HG03196 (cell line): Measurements from ENCODE around the gene GARIN5A.
"Not testable (repeated sequence)": the region's sequence is repeated elsewhere in the genome, so short reads cannot be mapped to it uniquely, and the experiment has no call there.

ENCODE experiments used
- ATAC-seq: cut with Tn5 transposase; IDR thresholded peaks from one replicate; pipeline ENCODE4 v1.9.1; 2021; ENCODE audit not compliant: unreplicated experiment

Gene GARIN5A

DNA sequence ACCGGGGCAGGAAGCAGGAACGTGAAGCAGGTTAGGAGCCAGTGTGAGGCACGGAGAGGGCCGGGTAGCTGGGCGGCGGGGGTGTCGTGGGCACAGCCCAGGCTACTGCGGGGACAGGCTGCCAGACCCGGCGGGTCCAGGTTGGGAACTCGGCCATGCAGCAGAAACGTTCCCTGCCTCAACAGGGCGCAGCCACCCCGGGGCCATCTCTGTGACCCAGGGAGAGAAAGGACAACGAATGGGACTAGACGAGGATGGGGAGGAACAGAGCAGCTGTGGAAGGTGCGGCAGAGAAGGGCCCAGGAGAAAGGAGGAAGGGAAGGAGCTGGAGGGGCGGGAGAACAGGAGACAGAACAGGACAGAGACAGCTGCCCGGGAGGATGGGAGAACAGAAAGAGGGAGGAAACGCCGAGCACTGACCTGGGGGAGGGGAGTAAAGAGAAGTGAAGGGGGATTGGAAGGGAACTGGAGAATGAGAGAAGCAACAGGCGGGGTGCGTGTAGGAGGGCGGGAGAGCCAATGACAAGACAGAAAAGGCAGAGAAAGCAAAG lies 12.9 kb upstream of the GARIN5A start:
- ATAC-seq = no peak

DNA sequence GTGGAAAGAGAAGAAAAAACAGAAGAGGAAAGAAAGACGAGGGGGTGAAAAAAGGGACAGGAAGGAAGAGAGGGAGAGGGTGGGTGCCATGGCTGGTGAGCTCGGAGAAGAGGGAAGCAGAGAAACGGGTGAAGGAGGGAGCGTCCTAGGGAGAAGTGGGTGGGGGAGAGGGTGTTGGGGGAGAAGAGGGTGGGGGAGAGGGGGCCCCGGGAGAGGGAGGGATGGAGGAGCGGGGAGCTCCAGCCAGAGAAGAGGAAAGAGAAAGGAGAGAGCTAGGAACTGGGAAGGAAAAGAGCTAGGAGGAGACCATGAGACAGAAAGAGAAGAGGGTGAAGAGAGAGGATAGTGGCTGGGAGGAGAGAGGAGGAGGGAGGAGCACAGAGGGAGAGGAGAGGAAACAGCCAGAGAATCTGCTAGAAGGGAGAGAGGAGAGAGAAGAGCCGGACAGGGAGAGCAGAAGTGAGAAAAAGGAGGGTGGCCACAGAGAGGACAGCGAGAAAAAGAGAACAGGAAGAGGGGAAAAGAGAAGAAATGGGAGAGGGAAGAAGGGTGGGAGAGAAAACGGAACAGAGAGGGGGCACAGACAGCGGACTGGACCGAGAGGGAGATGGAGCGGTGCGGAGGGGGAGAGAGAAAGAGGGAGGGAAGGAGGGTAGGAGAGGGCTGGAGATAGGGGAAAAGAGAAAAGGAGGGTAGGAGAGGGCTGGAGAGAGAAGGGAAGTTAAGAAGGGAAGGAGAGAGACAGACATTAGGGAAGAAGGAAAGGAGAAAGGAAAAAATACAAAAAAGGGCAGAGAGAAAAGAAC lies 11.9 kb upstream of the GARIN5A start:
- ATAC-seq = no peak

GRCh38 chr19:50486823-50487515 lies 10.3 kb upstream of the GARIN5A start:
- no peak for ATAC-seq

DNA sequence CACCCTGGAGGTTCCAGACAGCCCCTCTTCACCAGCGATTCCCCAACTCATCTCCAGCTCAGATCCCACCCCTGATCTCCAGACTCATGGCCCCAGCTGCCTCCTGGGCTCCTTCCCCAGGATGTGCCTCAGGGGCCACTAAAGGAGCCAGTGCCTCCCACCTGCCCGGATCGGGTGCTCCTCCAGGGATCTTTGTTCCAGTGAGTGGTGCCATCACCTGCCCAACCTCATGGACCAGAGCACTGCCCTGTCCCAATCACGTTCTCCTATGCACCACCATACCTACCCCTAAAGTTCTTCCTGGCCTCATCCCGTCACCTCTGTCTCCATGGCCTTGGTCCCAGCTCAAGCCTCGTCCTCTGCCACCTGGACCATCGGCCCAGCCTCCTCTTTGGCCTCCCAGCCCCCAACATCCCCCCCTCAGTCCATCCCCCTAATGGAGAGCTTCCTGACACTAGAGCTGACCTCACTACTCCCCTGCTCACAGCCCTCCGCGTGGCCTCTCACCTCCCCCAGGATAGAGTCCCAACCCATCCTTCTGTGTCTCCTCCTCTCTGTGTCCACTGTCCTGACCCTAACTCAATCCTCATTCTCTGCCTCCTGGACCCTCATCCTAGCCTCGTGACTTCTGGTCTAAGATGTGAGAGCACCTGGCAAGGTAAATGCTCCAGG lies 8.8 kb upstream of the GARIN5A start:
- ATAC-seq = no peak

DNA sequence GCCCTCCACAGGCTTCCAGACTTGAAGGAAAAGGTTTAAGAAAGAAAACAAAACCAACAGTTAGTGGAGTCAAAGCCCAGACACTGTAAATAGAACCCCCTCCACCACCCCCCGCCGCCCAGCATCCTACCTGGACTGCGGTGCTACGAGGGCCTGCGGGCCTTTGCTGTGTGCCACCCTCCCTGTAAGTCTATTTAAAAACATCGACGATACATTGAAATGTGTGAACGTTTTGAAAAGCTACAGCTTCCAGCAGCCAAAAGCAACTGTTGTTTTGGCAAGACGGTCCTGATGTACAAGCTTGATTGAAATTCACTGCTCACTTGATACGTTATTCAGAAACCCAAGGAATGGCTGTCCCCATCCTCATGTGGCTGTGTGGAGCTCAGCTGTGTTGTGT lies 6.3 kb upstream of the GARIN5A start:
- no peak for ATAC-seq

- ATAC-seq = no peak
Measured at GRCh38 chr19:50482271-50482855, 5.7 kb upstream of the GARIN5A start.

DNA sequence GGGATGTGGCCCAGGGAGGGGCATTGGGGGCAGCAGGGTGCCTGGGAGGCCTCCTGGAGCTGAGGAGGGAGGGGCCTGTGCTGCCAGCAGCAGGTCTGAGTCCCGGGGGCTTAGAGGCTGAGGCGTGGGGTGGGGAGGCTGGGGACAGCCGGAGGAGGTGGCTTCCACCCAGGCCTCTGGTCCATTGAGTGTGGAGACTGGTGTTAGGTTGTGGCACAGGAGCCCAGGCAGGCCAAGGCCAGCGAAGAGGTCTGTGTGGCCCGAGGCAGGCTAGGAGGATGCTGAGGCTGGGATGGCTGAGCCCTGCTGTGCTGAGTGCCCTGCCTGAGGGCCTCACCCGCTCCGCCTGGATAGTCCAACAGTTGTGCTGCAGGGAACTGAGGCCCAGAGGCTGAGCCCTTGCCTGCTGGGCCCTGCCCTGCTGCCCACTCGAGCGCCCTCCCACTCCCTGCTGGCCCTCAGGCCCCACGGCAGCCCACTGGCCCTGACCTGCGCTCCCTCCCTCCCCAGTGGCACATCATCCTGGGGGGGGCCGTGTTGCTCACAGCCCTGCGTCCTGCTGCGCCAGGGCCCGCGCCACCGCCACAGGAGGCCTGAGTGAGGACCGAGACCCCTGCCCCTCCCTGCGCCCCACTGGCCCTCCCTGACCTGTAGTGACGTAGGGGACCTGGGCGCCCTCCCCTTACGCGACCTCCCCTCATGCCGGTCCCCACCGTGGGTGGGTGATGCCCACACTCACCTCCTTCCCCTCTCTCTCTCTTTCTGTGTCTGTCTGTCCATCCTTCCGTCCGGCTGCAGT lies 4.9 kb upstream of the GARIN5A start:
- ATAC-seq = no peak

DNA sequence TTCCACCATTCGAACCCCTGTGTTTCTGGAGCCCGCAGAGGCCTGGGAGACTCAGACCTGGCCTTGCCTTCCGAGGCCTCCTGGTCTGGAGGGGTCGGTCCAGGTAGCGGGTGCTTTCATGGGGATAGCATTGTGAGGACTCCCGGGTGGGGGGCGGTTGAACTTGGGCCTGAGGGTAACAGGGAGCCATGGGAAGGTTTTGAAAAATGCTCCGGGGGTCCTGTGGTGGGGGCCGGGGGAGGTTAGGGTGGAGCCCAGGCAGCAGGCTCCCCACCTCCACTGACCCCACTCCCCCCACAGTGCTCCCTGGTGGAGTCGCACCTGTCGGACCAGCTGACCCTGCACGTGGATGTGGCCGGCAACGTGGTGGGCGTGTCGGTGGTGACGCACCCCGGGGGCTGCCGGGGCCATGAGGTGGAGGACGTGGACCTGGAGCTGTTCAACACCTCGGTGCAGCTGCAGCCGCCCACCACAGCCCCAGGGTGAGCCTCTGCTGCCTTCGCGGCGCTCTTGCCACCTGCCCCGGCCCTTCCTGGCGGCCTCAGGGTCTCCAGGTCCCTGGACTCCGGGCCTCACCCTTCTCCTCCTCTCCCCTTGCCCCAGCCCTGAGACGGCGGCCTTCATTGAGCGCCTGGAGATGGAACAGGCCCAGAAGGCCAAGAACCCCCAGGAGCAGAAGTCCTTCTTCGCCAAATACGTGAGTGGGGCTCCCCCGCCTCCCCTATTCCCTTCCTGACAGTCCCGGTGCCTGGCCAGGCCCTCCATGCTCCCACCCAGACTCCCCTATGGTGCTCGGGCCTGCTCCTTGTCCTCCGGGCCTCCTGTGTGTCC lies 3.8 kb upstream of the GARIN5A start:
- ATAC-seq = no peak

GRCh38 chr19:50479761-50480251 lies 3.2 kb upstream of the GARIN5A start:
- no peak for ATAC-seq

- ATAC-seq = no peak
Measured at GRCh38 chr19:50478901-50479715, 2.5 kb upstream of the GARIN5A start.

- no peak for ATAC-seq
Measured at GRCh38 chr19:50477751-50478515, 1.3 kb upstream of the GARIN5A start.

GRCh38 chr19:50476907-50477238 lies 225 bp upstream of the GARIN5A start:
- no peak for ATAC-seq

DNA sequence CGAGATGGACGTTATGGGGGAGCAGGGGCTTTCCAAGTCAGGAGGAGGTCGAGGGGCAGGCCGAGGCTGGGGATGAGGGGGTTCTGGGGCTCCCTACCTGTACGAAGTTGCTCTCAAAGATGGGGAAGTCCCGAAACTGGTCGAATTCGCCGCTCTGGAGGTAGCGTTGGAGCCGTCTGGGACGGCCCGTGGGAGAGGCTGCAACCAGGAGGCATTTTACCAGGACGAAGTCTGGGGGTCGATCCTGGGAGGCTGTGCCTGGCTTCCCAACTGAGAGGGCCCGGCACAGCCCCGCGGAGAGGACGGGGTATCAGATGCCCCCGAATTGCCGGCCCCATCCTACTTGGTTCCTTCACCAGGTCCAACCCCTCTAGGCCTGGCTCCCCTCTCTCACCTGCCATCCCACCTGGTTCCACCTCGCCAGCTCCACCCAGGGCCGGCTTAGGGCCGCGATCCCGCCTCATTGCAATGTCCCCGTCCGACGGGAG lies 868 bp downstream of the GARIN5A start:
- ATAC-seq = no peak

GRCh38 chr19:50475101-50475568 lies 1.5 kb downstream of the GARIN5A start:
- no peak for ATAC-seq

- not testable (repeated sequence) for ATAC-seq
Measured at GRCh38 chr19:50473336-50473735, 3.3 kb downstream of the GARIN5A start.

- ATAC-seq = no peak
Measured at GRCh38 chr19:50468818-50469217, 7.8 kb downstream of the GARIN5A start.

DNA sequence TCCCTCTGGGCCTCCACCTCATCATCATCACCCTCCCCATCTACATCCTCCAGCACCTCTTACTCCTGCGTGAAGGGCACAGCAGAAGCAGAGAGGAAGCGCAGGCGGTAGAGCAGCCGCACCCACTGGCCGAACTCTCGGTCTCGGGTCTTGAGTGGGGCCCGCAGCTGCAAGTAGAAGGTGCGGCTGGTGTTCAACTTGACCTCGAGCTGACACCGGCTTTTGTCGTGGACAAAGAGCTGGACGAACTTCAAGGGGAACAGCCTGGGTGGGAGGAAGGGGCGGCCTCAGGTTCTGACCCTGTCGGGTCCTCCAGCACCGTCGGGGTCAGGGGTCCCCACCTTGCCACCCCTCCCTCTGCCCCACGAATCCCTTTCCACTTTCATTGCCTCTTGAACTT lies 9.1 kb downstream of the GARIN5A start:
- no peak for ATAC-seq

GRCh38 chr19:50466706-50467039 lies 10.0 kb downstream of the GARIN5A start:
- ATAC-seq = no peak
